Myocyte (in vitro differentiated cells): ENCODE results near the gene WNT6. TPM values are rescaled to one million over a fixed set of nuclear protein-coding genes. Genes with fewer than 3 reads are reported as not detected.

Experiments used
- DNase-seq: peaks from one replicate; pipeline ENCODE4 v3.0.0-alpha.2; 2012; ENCODE audit warnings: low read depth
- total RNA-seq: library from RNA; depleted of rRNA; stranded (reverse); fragments of >200 nt; gene quantifications from 2 replicates; pipeline ENCODE4 v1.2.3, GENCODE V29; 2014

WNT6 gene
- total RNA-seq, 1 donor from 2014 or later = 0.37 TPM

GRCh38 chr2:218857371-218858137, 2.1 kb upstream of the WNT6 start:
- DNase-seq = no peak

- DNase-seq = no peak
Observed at GRCh38 chr2:218858138-218858445, 1.5 kb upstream of the WNT6 start.

- no peak for DNase-seq
Observed at GRCh38 chr2:218858671-218859555, 692 bp upstream of the WNT6 start.

DNA sequence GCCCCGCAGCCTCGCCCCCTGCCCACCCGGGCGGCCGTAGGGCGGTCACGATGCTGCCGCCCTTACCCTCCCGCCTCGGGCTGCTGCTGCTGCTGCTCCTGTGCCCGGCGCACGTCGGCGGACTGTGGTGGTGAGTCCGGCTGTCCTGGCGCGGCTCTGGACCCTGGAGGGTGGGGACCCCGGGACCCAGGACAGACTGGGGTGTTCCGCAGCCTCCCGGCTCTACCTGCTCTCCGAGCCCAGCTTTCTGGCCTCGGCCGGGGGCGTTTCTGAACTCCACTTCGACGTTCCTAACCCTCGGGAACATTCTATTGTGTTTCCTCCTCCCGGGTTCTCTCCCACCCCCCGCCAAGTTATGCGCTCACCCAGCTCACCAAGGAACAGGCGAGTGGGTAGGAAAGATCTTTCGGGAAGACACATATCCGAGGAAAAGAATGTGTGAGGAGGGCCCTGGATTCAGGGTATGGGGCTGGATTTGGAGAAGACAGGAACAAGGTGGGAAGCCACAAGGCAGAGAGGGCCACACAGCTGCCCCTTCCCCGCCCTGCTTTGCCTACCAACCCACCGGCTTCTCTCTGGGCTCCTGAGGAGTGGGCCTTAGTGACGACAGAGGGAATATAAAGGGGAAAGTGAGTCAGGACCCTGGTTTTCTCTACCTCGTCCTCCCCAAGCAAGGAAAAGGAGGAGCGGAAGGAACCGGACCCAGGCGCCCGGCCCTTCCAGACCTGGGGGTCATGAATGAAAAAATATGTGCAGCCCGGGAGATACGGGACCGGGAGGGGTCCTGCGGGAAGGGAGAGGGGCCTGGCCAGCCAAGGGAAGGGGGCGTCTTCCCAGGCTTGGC, 605 bp downstream of the WNT6 start:
- no peak for DNase-seq

DNA sequence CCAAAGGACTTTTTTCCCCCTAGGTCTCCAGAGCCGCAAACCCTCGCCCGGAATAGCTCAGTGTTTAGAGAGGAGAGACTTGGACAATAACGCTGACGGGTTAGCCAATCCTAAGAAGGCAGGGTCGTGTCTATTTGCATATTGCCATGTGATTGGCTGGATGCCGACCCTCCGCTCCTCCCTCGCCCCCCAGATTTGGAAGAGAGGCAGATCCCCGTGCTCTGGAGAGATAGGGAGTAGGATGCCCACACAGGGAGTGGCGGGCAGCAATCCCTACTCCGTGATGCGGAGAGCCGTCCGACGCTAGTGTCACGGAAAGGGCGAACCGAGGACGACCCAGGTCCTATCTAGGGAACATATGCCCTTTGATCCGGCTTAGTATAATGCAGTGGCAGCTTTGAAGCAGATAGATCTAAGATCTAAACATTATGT, 1.4 kb downstream of the WNT6 start:
- DNase-seq = peak; percentile 95

- DNase-seq = no peak
Observed at GRCh38 chr2:218861645-218862318, 2.2 kb downstream of the WNT6 start.

DNA sequence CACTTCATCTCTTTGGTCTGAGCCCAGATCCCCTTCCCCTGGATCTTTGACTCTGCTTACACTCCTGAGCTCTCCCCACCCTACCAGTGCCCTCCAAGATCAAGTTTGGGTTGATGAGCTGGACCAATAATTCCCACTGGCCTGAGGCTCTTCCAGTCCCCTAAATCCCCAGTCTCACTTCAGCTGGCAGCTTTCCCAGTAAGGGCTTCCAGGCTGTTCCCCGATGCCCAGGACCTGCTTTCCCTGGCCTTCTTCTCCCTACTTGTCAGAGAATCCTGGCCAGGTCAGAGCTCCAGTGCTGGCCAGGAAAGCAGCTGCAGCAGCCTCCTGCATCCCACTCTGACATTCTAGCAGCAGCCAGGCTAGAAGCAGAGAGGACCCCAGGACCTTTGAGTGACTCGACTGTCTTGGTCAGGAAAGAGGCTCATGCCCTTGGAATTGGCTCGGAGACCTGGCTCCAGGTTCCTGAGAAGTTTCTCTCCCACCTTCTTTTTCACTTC, 3.5 kb downstream of the WNT6 start:
- no peak for DNase-seq

DNA sequence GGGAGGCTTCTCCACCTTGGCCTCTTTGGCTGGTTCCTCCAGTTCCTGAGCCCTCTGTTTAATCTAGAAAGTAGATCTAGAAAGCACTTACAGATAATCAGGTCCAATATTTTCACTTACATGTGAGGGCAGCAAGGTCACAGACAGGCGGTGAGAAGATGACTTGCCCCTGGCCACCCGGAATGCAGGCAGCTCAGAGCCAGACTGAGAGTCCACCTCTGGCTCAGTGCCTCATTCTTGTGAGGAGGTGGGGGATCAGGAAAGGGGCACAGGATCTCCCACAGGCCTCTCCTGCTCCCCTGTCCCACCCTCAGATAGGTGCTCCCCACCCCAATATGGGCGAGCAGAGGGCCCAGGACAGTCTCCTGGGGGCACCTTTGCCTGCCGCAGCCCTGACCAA, 5.8 kb downstream of the WNT6 start:
- DNase-seq = no peak

DNA sequence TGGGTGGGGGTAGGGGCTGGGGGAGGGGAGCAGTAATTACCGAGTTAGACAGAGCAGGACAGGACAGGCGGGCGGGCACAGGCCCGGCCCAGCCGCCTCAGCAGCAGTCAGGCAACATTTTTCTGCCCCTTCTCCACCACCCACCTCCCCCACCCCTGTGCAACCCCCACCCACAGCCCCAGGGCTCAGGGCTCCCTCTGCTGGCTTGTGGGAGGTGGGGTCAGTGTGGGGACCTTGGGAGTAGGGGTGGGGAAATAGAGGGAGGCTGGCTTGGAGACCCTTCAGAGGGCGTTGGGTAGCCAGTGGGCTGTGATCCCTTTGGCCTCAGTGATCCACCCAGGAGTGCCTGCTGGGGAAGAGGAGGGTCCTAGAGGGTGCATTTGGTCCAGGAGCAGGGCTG, 6.4 kb downstream of the WNT6 start:
- DNase-seq = no peak

GRCh38 chr2:218867900-218868299, 8.3 kb downstream of the WNT6 start:
- no peak for DNase-seq

- DNase-seq = no peak
Observed at GRCh38 chr2:218869064-218869463, 9.5 kb downstream of the WNT6 start.

DNA sequence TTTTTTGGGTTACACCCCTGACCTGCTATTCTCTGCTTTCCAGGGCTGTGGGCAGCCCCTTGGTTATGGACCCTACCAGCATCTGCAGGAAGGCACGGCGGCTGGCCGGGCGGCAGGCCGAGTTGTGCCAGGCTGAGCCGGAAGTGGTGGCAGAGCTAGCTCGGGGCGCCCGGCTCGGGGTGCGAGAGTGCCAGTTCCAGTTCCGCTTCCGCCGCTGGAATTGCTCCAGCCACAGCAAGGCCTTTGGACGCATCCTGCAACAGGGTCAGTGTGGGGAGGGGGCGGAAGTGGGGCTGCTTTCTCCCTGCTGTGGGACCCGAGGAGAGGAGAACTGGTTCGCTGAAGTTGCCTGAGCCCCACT, 11.4 kb downstream of the WNT6 start:
- no peak for DNase-seq

- no peak for DNase-seq
Observed at GRCh38 chr2:218871345-218872302, 12.0 kb downstream of the WNT6 start.

- DNase-seq = no peak
Observed at GRCh38 chr2:218872645-218873358, 13.2 kb downstream of the WNT6 start.

GRCh38 chr2:218873359-218874194, 14.0 kb downstream of the WNT6 start:
- no peak for DNase-seq

DNA sequence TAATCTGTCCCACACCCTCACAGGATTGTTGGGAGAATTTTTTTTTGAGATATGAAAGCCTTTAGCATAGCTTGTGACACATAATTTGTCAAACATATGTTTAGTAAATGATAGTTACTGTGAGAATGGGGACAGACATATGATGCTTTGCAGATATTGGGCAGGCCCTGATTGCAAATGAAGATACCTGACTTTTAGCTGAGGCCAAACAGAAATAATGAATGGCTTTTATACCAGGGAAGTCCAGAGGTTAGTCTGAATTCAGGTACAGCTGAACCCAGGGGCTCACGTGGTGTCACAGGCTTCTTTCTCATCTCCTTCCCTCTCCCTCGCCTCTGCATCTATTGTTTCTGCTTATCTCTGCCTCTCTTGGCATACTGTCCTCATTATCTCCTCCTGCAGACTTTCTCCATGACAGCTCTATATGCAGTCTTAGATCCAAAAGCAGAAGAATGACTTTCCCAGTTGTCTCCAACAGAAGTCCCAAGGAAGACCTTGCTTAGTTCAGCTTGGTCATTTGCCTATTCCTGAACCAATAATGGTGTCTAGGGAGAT, 16.2 kb downstream of the WNT6 start:
- no peak for DNase-seq

- DNase-seq = peak; percentile 84
Observed at GRCh38 chr2:218876562-218877219, 17.1 kb downstream of the WNT6 start.
